ENCODE results near the gene MED13. TPM values are rescaled to one million over a fixed set of nuclear protein-coding genes. Genes with fewer than 3 reads are reported as not detected.

The MED13 gene
- total and polyA plus RNA-seq, 9 of the 15 experiments (the other 6 are each of a cell fraction or from before 2014, with no cell fraction given), result 5.4 to 48.4 (median 28.2) TPM

DNA sequence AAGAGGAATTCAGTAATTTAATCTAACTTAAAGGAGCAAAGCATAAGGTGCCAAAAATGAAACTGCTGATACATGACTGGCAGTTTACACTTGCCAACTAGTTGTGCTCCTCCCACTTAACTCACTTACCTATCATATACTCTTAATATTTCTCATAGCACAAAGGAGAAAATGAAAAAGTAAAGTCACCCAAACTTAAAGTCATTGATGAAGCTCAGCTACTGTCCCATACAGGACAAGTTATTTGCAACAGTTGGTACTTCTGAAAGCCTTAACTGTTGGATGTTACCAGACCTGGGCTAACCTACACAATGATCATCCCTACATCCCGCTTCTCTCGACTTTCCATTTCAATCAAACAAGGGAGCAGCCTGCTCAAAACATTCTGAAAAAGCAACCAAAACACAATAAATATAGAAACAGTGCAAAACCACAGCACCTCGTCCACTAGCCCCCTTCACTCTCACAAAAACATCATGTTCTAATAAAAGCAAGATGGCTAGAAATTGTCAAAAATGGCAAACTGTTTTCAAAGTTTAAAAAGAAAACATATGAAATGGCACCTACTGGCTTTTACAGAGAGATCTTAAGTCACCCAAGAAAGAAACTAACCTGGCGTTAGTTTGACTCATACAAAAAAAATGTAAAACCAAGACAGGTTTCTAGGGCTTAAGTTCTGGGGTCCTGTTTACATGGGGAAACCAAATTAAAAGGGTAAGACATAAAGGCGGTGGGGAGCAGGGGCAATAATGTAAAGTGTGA lies 868 bp downstream of the MED13 start:
- H2AFZ ChIP-seq (ENCODE audit: low read depth, low read length), result peak overlapping the region; percentile 59; the same call in 1 of the 2 replicates
- H3K9ac ChIP-seq (ENCODE audit: insufficient read depth in 1 of 2, low read depth in 2 of 2, low read length in 2 of 2), result peak overlapping the region; percentile 83 to 97
- FAIRE-seq (peak; percentile 26), ATAC-seq (peak; percentile 14), DNase-seq (ENCODE audit: extremely low read depth in 1 of 4, low spot score in 3 of 4) (peak in 1 of 4 experiments; percentile 34)
- intact Hi-C loops (cut with micrococcal nuclease), result no loop called here
- WGBS (ENCODE audit: insufficient coverage, low coverage, missing lambda C conversion rate), result 0% methylated on average over 5 of the region's 5 CpGs
- H3K9me1 ChIP-seq (ENCODE audit: control insufficient read depth, insufficient read depth, low read length), result no peaks in the 10 kb centered on the region
- CTCF ChIA-PET (ENCODE audit: low intra/inter-chr PET ratio), result no interaction called here
- H3K4me1 ChIP-seq (replicated peaks in 1 of 2; ENCODE audit: control insufficient read depth in 2 of 2, insufficient read depth in 2 of 2, low read length in 2 of 2), result peaks cover 4 to 10% of the 10 kb centered on the region in 2 experiments; a peak in 3 of 5 replicates
- H3K4me3 ChIP-seq, result peak overlapping the region; percentile 86
- in situ Hi-C loops (cut with MboI), result no loop called here
- H4K20me1 ChIP-seq (replicated peaks; ENCODE audit: control insufficient read depth, insufficient read depth, low read length), result peaks cover 27% of the 10 kb centered on the region
- H3K4me2 ChIP-seq (ENCODE audit: insufficient read depth, low read length), result peak overlapping the region; percentile 98
- no peaks in the 10 kb centered on the region for H3K9me3 ChIP-seq (replicated peaks; ENCODE audit: control insufficient read depth, insufficient read depth, low read depth, low read length)
- BruUV-seq (replicated peaks), result no TSS peak
- POLR2A ChIA-PET, result interaction anchor here (0.6 to 3.2 kb wide), 10 partner anchors 8 to 1415 kb away, joined by 3 to 25 read pairs (median 4); no protein-coding TSS in a partner anchor
- H3K27ac ChIP-seq (ENCODE audit: extremely low read depth, low read depth, low read length), result peak overlapping the region; percentile 89
- H3K79me2 ChIP-seq (ENCODE audit: control insufficient read depth, insufficient read depth, low read length), result peaks cover 65% of the 10 kb centered on the region
- no peaks in the 10 kb centered on the region for H3K27me3 ChIP-seq (ENCODE audit: control insufficient read depth in 2 of 2, insufficient read depth in 2 of 2, low read length in 2 of 2)
- peaks cover 41% of the 10 kb centered on the region for H3K36me3 ChIP-seq (ENCODE audit: control insufficient read depth, insufficient read depth, low read length)
- no peak for TF ChIP-seq EP400 (IDR thresholded peaks at IDR 0.05)
- TF ChIP-seq IRF2 (CRISPR knock-in tag; IDR thresholded peaks at IDR 0.05), result no peak
- no peak for TF ChIP-seq ARNT (IDR thresholded peaks at IDR 0.05)
- TF ChIP-seq NR1H2 (CRISPR knock-in tag; IDR thresholded peaks at IDR 0.05), result no peak
- TF ChIP-seq ZNF174 (CRISPR knock-in tag; IDR thresholded peaks at IDR 0.05), result no peak
- TF ChIP-seq OTX1 (CRISPR knock-in tag; IDR thresholded peaks at IDR 0.05), result no peak
- no peak for TF ChIP-seq HIVEP1 (CRISPR knock-in tag; IDR thresholded peaks at IDR 0.05)
- TF ChIP-seq, protein P1, sequence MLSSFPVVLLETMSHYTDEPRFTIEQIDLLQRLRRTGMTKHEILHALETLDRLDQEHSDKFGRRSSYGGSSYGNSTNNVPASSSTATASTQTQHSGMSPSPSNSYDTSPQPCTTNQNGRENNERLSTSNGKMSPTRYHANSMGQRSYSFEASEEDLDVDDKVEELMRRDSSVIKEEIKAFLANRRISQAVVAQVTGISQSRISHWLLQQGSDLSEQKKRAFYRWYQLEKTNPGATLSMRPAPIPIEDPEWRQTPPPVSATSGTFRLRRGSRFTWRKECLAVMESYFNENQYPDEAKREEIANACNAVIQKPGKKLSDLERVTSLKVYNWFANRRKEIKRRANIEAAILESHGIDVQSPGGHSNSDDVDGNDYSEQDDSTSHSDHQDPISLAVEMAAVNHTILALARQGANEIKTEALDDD (IDR thresholded peaks at IDR 0.05), result peak; percentile 94
- no peak for TF ChIP-seq PHF8 (IDR thresholded peaks at IDR 0.05; ENCODE audit: borderline replicate concordance, low read length)
- no peak for TF ChIP-seq NCOA6 (IDR thresholded peaks at IDR 0.05)
- TF ChIP-seq TBP (optimal IDR thresholded peaks at IDR 0.05; ENCODE audit: low read depth, low read length), result no peak
- no peak for TF ChIP-seq TCF15 (CRISPR knock-in tag; IDR thresholded peaks at IDR 0.05)
- no peak for TF ChIP-seq MLLT1 (IDR thresholded peaks at IDR 0.05)
- no peak for TF ChIP-seq HDGF (IDR thresholded peaks at IDR 0.05)
- no peak for TF ChIP-seq HOXB6 (CRISPR knock-in tag; IDR thresholded peaks at IDR 0.05; ENCODE audit: borderline replicate concordance)
- peak; percentile 75 for TF ChIP-seq NFE2 (IDR thresholded peaks at IDR 0.05; ENCODE audit: low read depth)
- no peak for TF ChIP-seq CEBPB (tag; IDR thresholded peaks at IDR 0.05)
- no peak for TF ChIP-seq HDAC2 (IDR thresholded peaks at IDR 0.05)
- TF ChIP-seq TAF9B (IDR thresholded peaks at IDR 0.05; ENCODE audit: partially characterized antibody), result no peak
- TF ChIP-seq POLR2AphosphoS5 (IDR thresholded peaks at IDR 0.05; ENCODE audit: control insufficient read depth, insufficient read depth, low read depth, low read length), result no peak
- TF ChIP-seq ZNF165 (CRISPR knock-in tag; IDR thresholded peaks at IDR 0.05; ENCODE audit: borderline replicate concordance), result no peak
- TF ChIP-seq ZNF146 (CRISPR knock-in tag; IDR thresholded peaks at IDR 0.05; ENCODE audit: unreplicated experiment), result no peak
- TF ChIP-seq ETV1 (tag; conservative IDR thresholded peaks at IDR 0.05; ENCODE audit: low read depth), result no peak
- TF ChIP-seq ZNF316 (IDR thresholded peaks at IDR 0.05), result peak; percentile 83
